HUDEP-2 (cell line): Measurements from ENCODE around the gene EFCC1.
A peak's percentile ranks its signal among the peaks of the same experiment; 100 is the strongest.

ENCODE experiments used
- DNase-seq, 76 experiments: peaks; one replicate each; lab custom pipeline; 2025; ENCODE audit not compliant: unreplicated experiment in 76 of 76; lab: John Stamatoyannopoulos, UW

EFCC1 gene

DNA sequence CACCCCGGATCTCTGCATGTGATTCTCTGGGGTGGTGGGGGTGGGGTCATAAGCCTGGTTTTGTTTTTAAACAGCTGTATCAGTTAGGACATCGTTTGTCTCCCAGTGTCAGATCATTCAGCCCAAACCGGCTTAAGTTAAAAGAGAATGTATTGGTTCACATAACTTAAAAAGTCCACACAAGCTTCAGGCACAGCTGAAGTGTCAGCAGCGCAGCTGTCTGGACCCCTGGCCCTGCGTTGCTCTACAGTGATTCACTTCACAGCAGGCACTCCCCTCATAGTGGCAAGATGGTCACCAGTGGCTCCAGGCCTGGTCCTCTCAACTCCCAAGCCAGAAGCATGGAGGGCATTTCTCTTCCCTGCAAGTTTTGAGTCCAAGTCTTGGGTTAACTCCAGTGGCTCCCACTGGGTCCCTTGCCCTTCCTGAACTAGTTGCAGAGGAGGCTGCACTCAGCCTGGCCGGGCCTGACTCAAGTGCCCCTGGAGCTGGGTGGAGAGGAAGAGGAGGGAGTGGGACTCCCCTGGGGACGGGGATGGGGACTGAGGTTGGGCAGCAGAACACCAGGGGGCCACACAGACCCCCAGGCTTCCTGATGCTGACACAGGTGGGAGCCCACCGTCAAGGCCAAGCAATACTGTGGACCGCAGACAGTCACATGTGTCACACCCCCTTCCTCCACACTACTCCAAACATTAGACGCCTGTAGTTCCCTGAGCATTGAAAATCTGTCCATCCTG is 30.5 kb downstream of the EFCC1 start:
- DNase-seq: no peak

DNA sequence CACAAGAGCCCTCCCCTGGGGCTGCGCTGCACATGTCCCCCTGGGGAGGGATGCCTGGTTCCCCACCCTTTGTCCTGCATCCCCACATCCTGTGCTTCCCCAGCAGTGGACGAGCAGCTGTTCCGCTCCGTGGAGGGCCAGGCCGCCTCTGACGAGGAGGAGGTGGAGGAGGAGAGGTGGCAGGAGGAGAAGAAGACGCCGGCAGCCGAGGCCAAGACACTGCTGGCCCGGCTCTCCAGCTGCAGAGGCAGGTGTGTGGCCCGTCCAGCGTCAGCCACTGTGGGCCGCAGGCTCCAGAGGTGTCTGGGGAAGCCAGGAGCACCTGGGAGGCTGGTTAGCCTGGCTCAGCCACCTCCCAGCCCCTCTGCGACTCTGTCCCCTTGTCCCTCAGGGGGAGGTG is 31.6 kb downstream of the EFCC1 start:
- no peak for DNase-seq

DNA sequence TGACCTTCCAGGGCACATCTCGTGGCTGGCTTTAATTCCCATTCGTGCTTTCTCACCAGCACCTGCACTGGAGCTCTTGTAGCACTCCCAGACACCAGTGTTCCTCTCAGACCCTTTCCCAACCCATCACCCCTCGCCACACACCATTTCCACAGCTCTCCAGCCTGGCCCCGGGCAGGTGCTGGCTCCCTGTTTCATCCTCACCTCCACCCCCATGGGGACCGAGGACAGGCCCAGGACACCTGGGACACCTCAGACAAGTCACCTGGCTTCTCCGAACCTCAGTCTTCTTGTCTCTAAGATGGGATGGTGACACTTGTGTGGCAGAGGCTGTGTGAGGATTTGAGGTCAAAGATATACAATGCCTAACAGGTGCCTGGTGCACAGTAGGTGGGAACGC is 32.0 kb downstream of the EFCC1 start:
- no peak for DNase-seq

DNA sequence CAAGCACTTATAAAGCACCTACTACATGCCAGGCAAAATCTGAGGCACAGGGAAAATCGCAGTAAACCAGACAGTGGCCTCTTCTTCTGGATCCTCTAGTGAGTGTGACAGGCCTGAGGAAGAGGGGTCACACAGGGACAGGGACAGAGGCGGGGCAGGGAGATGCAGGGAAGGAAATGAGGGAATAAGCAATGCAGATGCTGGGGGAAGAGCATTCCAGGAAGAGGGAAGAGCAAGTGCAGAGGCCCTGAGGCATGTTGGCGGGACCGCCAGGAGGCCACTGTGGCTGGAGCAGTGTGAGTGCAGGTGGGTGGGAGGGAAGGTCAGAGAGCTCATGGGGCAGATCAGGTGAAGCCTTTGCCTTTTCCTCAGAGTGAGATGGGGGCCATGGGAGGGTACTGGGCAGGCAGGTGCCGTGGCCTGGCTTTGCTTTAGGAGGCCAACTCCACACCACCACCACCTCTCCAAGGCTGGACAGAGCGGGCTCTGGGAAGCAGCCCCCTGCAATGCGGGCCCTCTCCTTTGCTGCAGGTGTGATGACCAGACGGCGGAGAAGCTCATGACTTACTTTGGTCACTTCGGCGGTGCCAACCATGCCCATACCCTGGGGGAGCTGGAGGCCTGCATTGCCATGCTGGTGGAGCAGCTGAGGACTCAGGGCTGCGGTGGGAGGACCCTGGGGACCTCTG is 32.7 kb downstream of the EFCC1 start:
- no peak for DNase-seq

DNA sequence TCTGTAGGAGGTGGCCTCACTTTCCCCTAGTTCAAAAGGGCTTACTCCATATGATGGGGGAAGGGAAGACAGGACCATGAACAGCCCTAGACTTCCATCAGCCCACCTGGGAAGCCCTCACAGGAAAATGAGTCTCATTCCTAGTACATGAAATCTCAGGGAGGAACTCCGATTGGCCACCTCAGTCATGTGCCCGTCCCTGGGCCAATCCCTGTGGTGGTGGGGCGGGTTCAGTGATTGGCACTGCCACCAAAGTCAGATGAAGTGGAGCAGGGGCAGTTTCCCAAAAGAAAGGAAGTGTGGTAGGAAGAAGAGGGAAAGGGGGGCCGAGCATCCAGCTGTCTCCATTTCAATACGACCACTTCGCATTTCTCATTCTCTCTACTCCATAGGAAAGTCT is 33.5 kb downstream of the EFCC1 start:
- no peak for DNase-seq

DNA sequence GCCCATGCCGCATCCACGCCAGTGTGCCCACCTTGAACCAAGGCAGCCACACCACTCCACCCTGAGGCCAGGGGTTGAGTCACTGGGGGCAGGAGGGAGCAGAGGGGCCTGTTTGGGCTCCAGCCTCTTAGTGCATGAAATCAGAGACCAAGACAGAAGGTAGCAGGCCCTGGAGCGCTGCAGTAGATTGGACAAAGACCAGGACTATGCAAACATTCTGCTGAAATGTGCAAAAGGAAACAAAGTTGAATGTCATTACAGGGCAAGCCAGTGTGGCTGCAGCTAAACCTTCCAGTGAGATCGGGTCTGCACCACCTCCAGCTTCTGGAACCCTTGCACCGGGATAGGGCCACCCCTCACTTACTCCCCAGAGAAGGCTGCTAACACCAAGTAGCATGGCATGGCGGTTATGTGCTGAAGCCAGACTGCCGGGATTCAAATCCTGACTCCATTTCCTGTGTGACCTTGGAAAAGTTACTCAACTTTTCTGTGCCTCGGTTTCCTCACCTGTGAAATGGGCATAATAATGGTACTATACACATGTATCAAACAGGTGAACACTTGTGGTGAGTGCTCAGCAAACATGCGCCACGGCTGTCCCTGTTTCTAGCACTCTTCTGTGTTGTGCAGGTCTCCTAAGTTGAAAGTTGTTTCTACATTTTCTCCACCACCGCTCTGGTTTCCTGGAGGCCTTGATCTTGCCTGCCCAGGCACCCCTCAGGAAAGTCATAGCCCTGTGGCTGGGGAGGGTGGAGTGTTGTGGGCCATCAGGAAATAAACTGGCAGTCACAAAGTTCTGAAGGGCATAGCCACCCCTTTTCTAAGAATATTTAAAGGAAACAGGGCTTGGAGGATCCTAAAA is 34.5 kb downstream of the EFCC1 start:
- DNase-seq: no peak

DNA sequence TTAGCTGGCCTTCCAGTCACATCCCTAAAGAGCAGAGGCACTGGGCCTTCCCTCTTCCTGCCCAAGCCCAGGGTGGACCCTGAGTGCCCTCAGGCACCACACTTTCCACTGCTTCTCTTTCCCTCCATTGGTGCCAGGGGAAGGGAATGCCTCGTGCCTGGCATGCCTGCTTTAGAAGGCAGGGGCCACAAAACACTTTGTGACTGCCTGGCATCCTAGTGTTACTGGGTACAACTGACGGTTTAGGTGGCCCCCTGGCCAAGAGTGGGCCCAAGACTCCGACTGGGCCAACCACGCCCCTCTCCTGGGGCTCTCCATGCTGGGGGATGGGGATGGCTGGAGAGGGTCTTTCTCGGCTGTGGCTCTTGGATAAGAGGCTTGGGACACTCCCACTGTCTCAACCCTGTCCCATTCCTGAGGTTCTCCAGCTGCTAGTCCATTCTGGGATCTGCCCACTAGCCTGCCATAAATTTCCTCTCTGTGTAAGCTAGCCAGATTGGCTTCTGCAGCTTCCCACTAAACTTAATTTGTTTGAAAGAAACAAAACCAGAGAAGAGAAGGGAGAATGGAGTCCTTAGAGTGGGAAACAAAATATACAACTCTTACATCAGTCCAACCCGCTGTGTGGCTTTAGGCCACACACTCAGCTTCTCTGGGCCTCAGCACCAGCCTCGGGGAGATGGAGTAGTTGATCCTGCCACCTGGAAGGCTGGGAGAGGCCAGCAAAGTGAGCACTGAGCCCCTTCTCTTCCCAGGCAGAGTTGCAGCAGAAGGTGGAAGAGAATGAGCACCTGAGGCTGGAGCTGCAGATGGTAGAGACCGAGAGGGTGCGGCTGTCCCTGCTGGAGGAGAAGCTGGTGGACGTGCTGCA is 35.4 kb downstream of the EFCC1 start:
- DNase-seq: no peak

DNA sequence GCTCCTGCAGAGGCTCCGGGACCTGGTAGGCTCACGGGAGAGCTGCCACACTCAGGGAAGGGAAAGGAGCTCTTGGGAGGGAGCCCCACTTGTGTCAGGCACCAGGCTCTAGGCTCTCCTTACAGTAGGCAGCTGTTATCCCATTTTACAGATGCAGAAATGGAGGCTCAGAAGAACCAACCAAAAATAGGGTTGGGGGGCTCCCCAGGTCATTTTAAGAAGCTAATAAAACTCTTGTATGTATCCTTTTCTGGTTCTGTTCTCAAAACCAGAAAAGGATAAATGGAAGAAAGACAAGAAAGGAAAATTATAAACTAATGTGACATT is 36.0 kb downstream of the EFCC1 start:
- DNase-seq: no peak

DNA sequence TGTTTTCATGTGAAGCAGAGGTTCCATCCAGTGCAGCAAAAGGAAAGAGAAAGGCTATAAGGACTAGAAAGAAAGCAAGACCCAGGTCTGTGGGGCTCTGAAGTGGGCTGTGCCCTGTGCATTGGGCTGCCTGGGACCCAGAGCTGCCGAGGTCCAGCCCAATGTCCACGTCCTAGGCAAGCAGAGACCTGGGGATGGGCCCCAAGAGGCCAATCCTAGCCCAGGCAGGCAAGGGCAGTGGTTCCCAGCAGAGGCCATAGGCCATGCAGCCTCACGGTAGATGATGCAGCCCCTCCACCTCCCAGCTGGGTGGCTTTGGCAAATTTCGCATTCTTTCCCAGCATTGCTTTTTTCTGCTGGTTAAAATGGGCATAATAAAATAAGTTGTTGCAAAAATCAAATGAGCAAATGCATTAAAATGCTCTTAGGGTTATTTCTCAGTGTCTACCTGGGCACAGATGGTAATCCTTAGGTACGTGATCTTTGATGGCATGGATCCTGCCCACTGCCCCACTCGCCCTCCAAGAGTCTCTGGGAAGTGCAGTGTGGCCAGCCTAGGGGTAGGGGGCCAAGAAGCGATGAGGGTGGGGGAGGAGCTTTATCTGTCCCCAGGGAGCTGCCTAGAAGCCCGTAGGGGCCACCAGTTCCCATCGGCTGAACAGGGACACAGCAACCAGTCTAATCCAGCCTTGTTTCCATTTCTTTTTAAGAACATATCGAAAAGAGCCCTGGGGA is 37.2 kb downstream of the EFCC1 start:
- no peak for DNase-seq

DNA sequence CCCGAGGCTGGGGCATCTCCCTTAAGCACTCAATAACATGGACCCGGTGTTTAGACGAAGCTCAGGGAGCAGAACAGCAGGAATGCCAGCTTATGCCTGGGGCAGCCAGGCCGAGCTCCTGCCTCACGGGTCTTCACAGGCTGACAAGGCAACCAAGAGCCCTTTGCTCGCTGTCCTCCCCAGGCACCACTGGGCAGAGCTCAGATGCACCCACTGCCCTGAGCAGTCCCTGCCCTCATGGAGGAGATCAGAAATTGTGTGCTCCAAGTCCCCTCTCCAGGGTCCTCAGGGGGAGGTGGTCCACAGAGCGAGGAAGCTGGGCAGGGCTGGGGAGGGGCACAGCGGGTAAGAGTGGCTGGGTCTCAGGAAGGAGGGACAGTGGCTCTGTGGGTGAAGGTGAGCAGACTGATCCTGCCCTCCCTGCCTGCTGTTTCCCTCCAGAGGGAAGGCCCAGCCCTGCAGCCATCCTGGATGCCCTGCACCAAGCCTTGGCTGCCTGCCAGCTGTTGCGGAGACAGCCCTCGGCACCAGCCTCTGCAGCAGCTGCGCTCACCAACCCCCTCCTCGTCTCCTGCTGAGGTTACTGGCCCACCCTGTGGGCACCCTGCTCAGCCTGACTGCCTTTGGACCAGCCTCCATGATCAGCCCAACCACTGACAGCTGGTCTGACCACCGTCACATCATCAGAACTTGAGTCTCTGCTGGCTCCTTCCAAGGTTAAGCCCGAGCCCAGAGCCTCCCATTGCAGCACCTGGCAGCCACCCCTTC is 38.4 kb downstream of the EFCC1 start:
- peak in 14 of 76 experiments; percentile 1 to 35 (median 14) for DNase-seq

DNA sequence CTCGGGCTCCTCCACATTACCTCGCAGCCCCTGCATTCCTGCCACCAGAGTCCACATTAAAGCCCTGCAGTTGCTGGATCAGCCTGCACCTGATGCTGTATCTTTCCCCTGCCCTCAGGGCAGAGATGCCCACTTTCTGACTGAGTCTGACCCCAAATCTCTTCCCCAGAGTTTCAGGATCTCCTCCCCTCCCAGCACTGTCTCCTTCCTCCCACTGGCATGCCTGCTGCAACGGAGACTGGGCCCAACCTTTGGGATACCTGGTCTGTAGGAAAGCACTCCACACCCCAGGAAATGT is 38.9 kb downstream of the EFCC1 start:
- DNase-seq: no peak

DNA sequence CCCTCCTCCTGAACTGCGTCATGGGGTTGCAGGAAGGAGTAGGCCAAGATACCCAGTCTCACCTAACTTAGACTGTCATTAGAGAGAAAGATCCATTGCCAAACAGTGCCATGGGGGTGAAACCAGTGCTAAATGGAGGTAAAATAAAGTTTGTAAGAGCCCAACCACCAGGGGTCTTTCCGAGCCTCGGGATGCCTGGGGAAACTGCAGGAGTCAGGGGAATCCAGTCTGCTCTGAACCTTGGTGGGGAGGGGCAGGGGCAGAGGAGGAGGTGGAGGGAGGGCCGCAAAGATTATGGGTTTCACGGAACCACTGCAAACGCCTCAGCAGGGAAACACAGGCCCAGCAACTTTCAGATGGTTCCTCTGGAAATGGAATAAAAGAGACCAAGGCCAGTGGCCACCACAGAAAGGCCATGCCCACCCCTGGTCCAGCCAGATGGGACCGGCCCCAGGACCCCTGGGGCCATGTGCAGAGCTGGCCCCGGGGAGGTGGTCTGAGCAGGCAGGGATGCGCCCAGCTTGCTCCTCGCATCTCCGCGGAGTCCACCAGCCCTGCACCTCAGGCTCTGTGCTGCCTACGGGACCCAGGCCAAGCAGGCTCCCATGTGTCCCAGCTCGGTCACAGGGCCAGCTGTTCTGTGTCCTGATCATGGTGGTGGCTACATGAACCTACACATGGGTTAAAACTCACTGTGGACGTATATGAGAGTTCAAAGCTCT is 39.6 kb downstream of the EFCC1 start:
- DNase-seq: no peak

DNA sequence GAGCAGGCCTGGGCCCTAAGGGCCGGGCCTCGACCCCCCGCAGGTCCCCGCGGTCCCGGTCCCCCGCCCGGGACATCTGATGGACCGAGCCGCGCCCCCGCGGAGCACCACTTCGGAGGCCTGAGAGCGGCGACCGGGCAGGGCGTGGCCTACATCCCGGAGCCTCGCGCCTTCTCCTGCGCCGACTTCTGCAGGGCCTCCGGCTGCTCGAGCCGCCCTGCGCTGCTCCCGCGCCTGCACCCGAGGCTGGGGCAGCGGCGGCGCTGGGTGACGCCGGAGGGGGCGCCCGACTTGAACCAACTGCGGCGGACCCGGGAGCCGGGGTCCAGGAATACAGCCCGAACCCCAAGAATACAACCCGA is 44.6 kb downstream of the EFCC1 start:
- no peak for DNase-seq

DNA sequence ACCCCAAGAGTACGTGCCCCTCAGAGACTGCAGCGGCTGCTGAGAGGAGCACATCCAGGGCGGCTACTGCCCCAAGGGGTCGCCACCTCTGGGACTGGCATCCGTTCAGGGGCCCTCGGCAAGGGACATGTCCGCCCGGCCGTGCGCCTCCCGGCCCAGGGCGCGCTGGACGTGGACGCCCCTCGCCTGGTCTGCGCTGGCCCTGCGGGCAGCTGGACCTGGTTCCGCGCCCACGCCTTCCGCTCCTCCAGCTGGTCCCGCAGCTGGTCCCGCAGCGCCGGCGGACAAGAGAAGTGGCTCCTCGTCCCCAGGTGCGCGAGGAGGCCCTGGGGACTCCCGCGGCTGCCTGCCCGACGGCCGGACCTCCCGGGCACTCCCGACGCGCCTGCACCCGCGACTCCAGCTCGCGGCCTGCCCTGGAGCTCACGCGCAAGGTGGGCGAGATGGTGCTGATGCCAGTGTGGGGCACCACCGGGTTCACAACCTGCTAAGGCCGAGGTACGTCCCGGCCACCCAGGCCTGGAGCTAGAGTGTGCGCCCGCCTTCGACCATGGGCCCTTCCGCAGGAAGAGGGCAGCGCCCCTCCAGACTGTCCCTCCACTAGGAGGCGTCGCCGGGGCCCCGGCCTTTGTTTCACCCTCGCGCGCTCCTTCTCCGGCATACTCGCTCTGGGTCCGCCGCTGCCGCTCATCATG is 45.1 kb downstream of the EFCC1 start:
- no peak for DNase-seq

DNA sequence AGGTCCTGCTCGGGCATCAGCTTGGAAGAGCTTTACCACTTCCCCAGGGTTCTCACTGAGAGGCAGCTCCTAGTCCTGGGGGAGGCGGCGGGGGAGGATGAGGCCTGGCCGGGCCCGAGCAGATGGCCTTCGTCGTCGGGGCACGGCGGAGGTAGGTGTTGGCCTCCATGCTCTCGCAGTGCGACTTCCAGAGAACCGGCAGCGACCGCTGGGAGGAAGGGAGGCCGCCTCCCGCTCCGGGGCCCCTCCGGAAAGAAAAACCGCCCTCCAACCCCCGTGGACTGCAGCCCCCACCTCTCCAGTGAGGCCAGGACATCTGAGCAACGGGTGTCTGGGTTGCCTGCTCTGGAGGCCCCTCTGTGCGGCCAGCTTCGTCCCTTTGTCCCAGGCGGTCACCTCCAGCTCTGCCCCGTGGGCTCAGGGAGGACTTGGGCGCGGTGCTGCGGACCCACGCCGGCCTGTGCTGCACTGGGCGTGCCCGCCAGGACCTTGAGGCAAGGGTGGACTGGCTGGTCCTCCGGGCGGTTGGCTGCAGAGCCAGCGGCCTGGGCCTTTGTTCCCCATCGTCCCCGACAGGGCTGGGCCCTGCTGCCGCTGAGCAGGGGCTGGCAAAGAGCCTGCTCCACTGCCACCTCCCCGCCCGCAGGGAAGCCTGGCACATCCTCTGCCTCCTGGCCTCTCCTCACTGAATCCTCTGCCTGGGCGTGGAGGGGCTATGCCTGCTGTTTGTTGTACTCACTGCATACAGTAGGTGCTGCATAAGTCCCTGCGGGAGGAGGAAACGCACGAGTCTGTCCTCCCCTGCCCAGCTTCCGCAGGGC is 45.8 kb downstream of the EFCC1 start:
- DNase-seq: no peak

DNA sequence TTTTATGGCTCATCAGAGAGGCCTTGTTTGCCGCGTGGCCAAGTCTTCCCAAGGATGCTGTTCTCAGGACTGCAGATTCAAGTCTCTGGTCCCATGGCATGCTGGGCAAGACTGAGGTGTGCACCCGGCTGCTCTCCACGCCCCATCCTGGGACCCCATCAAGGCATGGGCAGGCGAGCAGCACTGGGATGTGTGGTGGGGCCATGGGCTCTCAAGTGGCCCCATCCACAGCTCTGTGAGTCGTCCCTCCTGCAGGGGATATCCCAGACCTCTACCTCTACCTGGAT is 46.4 kb downstream of the EFCC1 start:
- no peak for DNase-seq

DNA sequence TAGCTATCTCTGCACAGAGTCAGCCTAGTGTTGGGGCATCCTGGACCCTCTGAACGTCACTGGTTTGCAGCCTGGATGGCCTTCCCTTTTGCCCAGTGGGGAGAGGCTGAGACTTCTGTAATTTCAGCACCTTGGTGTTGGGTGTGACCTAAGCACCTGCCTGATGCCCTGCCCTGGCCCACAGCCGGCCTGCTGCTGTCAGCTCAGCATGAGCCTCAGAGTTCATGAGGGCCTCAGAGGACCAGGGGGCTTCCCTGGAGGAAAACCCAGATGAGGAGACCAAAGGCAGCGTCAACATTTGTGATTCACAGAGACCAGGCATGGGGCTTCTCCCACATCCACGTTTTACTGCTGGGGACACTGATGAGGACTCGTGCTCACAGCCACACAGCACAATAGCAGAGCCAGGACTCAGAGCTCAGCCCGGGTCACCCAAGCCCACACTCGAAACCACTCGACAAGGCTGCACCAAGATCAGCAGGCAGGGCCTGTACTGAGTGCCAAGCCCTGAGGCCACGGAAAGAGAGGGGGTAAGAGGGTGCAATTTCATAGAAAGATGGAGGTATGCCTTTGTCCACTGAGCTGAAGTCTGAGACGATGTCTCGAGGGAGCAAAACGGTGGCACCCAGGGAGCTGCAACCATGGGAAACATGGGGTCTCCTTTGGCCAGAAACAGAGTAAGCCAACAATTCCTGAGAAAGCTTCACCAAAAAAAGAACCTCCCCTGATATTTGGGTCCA is 49.6 kb downstream of the EFCC1 start:
- DNase-seq: no peak
